OCI-LY3 (cell line): ENCODE data around the gene IGFLR1.

Experiments
- H2AFZ ChIP-seq: fragments of 200-600, 300-600 bp; shearing (Covaris generic); 2 replicates; pipeline ENCODE4 v1.6.0; 2014; ENCODE audit warnings: antibody characterized with exemption, low read depth, low read length
- H3K27ac ChIP-seq: fragments of 200-600, 300-600 bp; sonication (generic); 2 replicates; pipeline ENCODE4 v1.5.1; 2014; ENCODE audit warnings: mild to moderate bottlenecking, low read length, moderate library complexity, mixed read lengths
- H3K27me3 ChIP-seq: fragments of 200-600, 300-600 bp; sonication (generic); 2 replicates; pipeline ENCODE4 v1.6.1; 2014; ENCODE audit warnings: low read depth, low read length, mixed read lengths
- H3K36me3 ChIP-seq: fragments of 200-600, 300-600 bp; sonication (generic); replicated peaks from 2 replicates; pipeline ENCODE3; 2014; ENCODE audit warnings: low read depth, low read length, mixed read lengths
- H3K4me1 ChIP-seq: fragments of 300-600, 200-600 bp; sonication (generic); 2 replicates; pipeline ENCODE4 v1.6.1; 2014; ENCODE audit warnings: low read length, mixed read lengths
- H3K4me2 ChIP-seq: fragments of 200-600, 300-600 bp; sonication (generic); 2 replicates; pipeline ENCODE4 v1.6.1; 2014; ENCODE audit warnings: low read length, mixed read lengths
- H3K4me3 ChIP-seq: fragments of 300-600, 200-600 bp; sonication (generic); 2 replicates; pipeline ENCODE4 v1.5.1; 2014; ENCODE audit warnings: antibody characterized with exemption, mild to moderate bottlenecking, low read length, moderate library complexity
- H3K79me2 ChIP-seq: fragments of 300-600, 200-600 bp; shearing (Covaris generic); 2 replicates; pipeline ENCODE4 v1.6.1; 2014; ENCODE audit warnings: mild to moderate bottlenecking, low read length, mixed read lengths
- H3K9ac ChIP-seq: fragments of 300-600, 200-600 bp; shearing (Covaris generic); 2 replicates; pipeline ENCODE4 v1.6.0; 2014; ENCODE audit warnings: mild to moderate bottlenecking, low read length, moderate library complexity
- H3K9me3 ChIP-seq: fragments of 200-600, 300-600 bp; shearing (Covaris generic); 2 replicates; pipeline ENCODE4 v1.6.1; 2014; ENCODE audit warnings: low read length, mixed read lengths; ENCODE audit not compliant: insufficient read depth
- H4K20me1 ChIP-seq: fragments of 200-600, 300-600 bp; sonication (generic); 2 replicates; pipeline ENCODE4 v1.6.1; 2016; ENCODE audit warnings: low read length, mixed read lengths; ENCODE audit not compliant: insufficient read depth
- CTCF ChIP-seq: fragments of 200-600, 300-600 bp; sonication (generic); IDR thresholded peaks from 2 replicates; pipeline ENCODE4 v1.5.1; 2014; ENCODE audit warnings: antibody characterized with exemption, low read length, low read depth
- EZH2phosphoT487 ChIP-seq: fragments of 200-600 bp; shearing (Covaris generic); IDR thresholded peaks from 2 replicates; pipeline ENCODE4 v1.6.1; 2018; ENCODE audit warnings: antibody characterized with exemption, mixed run types, low read depth

IGFLR1 gene

GRCh38 chr19:35789978-35790944, 48.0 kb upstream of the IGFLR1 start:
- Histone ChIP-seq H3K4me3 (no peak overlapping the region), H3K4me2 (no peak overlapping the region), H3K4me1 (no peaks in the 10 kb centered on the region; the same call in 1 of the 2 replicates), H3K9me3 (no peaks in the 10 kb centered on the region), H3K27ac (no peak overlapping the region), H3K79me2 (no peaks in the 10 kb centered on the region), H3K36me3 (no peaks in the 10 kb centered on the region), H2AFZ (no peak overlapping the region), H3K27me3 (no peaks in the 10 kb centered on the region; the same call in 1 of the 2 replicates), H4K20me1 (no peaks in the 10 kb centered on the region), H3K9ac (no peak overlapping the region)
- TF ChIP-seq EZH2phosphoT487 (no peak), CTCF (no peak)

- TF ChIP-seq EZH2phosphoT487 (no peak), CTCF (no peak)
- Histone ChIP-seq H3K4me3 (no peak overlapping the region), H3K27ac (no peak overlapping the region), H4K20me1 (no peaks in the 10 kb centered on the region), H3K36me3 (no peaks in the 10 kb centered on the region), H3K9me3 (no peaks in the 10 kb centered on the region), H3K4me1 (no peaks in the 10 kb centered on the region; the same call in 1 of the 2 replicates), H2AFZ (no peak overlapping the region), H3K9ac (no peak overlapping the region), H3K27me3 (no peaks in the 10 kb centered on the region; the same call in 1 of the 2 replicates), H3K4me2 (no peak overlapping the region), H3K79me2 (no peaks in the 10 kb centered on the region)
Measured at GRCh38 chr19:35789195-35789977, 47.1 kb upstream of the IGFLR1 start.

GRCh38 chr19:35788205-35788960, 46.1 kb upstream of the IGFLR1 start:
- H4K20me1 ChIP-seq: no peaks in the 10 kb centered on the region
- no peak overlapping the region for H2AFZ ChIP-seq
- H3K4me1 ChIP-seq: peaks cover 3% of the 10 kb centered on the region
- H3K9ac ChIP-seq: no peak overlapping the region
- H3K4me3 ChIP-seq: no peak overlapping the region
- H3K27me3 ChIP-seq: no peaks in the 10 kb centered on the region
- H3K4me2 ChIP-seq: no peak overlapping the region
- no peaks in the 10 kb centered on the region for H3K9me3 ChIP-seq
- no peak for TF ChIP-seq EZH2phosphoT487
- no peak for TF ChIP-seq CTCF
- H3K79me2 ChIP-seq: no peaks in the 10 kb centered on the region
- H3K27ac ChIP-seq: no peak overlapping the region
- no peaks in the 10 kb centered on the region for H3K36me3 ChIP-seq
